Myocyte (in vitro differentiated cells): Measurements from ENCODE around the gene VSIR. TPM values are rescaled to one million over a fixed set of nuclear protein-coding genes. Genes with fewer than 3 reads are reported as not detected.
A peak's percentile ranks its signal among the peaks of the same experiment; 100 is the strongest.

Source experiments
- DNase-seq: peaks from one replicate; pipeline ENCODE4 v3.0.0-alpha.2; 2012; ENCODE audit warnings: low read depth
- total RNA-seq: library from RNA; depleted of rRNA; stranded (reverse); fragments of >200 nt; gene quantifications from 2 replicates; pipeline ENCODE4 v1.2.3, GENCODE V29; 2014

Gene VSIR
- total RNA-seq, 1 donor from 2014 or later = 41.2 TPM

- no peak for DNase-seq
These were observed 10.8 kb upstream of the VSIR start for GRCh38 chr10:71783917-71784678.

GRCh38 chr10:71782917-71783490 lies 9.7 kb upstream of the VSIR start:
- no peak for DNase-seq

- DNase-seq = no peak
These were observed 9.0 kb upstream of the VSIR start for GRCh38 chr10:71782221-71782916.

GRCh38 chr10:71780719-71781118 lies 7.4 kb upstream of the VSIR start:
- no peak for DNase-seq

- DNase-seq = no peak
These were observed 6.8 kb upstream of the VSIR start for GRCh38 chr10:71780156-71780555.

GRCh38 chr10:71779641-71780040 lies 6.3 kb upstream of the VSIR start:
- DNase-seq = no peak

- no peak for DNase-seq
These were observed 4.9 kb upstream of the VSIR start for GRCh38 chr10:71778071-71778825.

- no peak for DNase-seq
These were observed 4.1 kb upstream of the VSIR start for GRCh38 chr10:71777213-71777985.

- DNase-seq = no peak
These were observed 3.2 kb upstream of the VSIR start for GRCh38 chr10:71776481-71776925.

- no peak for DNase-seq
These were observed 1.8 kb upstream of the VSIR start for GRCh38 chr10:71774916-71775702.

- DNase-seq = no peak
These were observed 494 bp downstream of the VSIR start for GRCh38 chr10:71772832-71773220.

- peak; percentile 72 for DNase-seq
These were observed 1.3 kb downstream of the VSIR start for GRCh38 chr10:71771821-71772617.

- no peak for DNase-seq
These were observed 2.1 kb downstream of the VSIR start for GRCh38 chr10:71771204-71771603.

GRCh38 chr10:71770789-71771188 lies 2.5 kb downstream of the VSIR start:
- DNase-seq = no peak

- peak; percentile 56 for DNase-seq
These were observed 3.1 kb downstream of the VSIR start for GRCh38 chr10:71770255-71770654.

GRCh38 chr10:71769279-71769823 lies 4.0 kb downstream of the VSIR start:
- peak; percentile 50 for DNase-seq

- peak; percentile 78 for DNase-seq
These were observed 5.8 kb downstream of the VSIR start for GRCh38 chr10:71767420-71768035.

GRCh38 chr10:71766717-71767419 lies 6.5 kb downstream of the VSIR start:
- peak; percentile 99 for DNase-seq
